Measurements from ENCODE around the gene GLS2.
"Not testable (repeated sequence)": the region's sequence is repeated elsewhere in the genome, so short reads cannot be mapped to it uniquely, and the experiment has no call there.

Gene GLS2

GRCh38 chr12:56493409-56494105, 5.6 kb upstream of the GLS2 start:
- DNase-seq (ENCODE audit: low read depth in 1 of 2, low spot score in 1 of 2), result not testable (repeated sequence)

GRCh38 chr12:56490360-56490759, 2.4 kb upstream of the GLS2 start:
- no peak for DNase-seq (ENCODE audit: low read depth in 1 of 2, low spot score in 1 of 2)

- no peak for DNase-seq (ENCODE audit: low read depth in 1 of 2, low spot score in 1 of 2)
Observed at GRCh38 chr12:56487448-56488040, 417 bp downstream of the GLS2 start.

GRCh38 chr12:56486694-56487093, 1.3 kb downstream of the GLS2 start:
- DNase-seq (ENCODE audit: low read depth in 1 of 2, low spot score in 1 of 2), result no peak

- no peak for DNase-seq (ENCODE audit: low read depth in 1 of 2, low spot score in 1 of 2)
Observed at GRCh38 chr12:56484566-56484965, 3.4 kb downstream of the GLS2 start.

GRCh38 chr12:56479625-56480024, 8.3 kb downstream of the GLS2 start:
- DNase-seq (ENCODE audit: low read depth in 1 of 2, low spot score in 1 of 2), result no peak

- no peak for DNase-seq (ENCODE audit: low read depth in 1 of 2, low spot score in 1 of 2)
Observed at GRCh38 chr12:56477521-56478225, 10.3 kb downstream of the GLS2 start.

GRCh38 chr12:56476972-56477432, 11.0 kb downstream of the GLS2 start:
- DNase-seq (ENCODE audit: low read depth in 1 of 2, low spot score in 1 of 2), result no peak

- no peak for DNase-seq (ENCODE audit: low read depth in 1 of 2, low spot score in 1 of 2)
Observed at GRCh38 chr12:56476143-56476542, 11.8 kb downstream of the GLS2 start.

- DNase-seq (ENCODE audit: low read depth in 1 of 2, low spot score in 1 of 2), result no peak
Observed at GRCh38 chr12:56474389-56474788, 13.6 kb downstream of the GLS2 start.

- DNase-seq (ENCODE audit: low read depth in 1 of 2, low spot score in 1 of 2), result no peak
Observed at GRCh38 chr12:56469007-56469930, 18.7 kb downstream of the GLS2 start.

GRCh38 chr12:56468216-56469006, 19.6 kb downstream of the GLS2 start, which contains the start of gene SPRYD4:
SPRYD4 (plus strand) TSS chr12:56468578; CDS start chr12:56468592, 14 bp downstream.
- peak; percentile 89 to 93 for DNase-seq (ENCODE audit: low read depth in 1 of 2, low spot score in 1 of 2)

GRCh38 chr12:56462565-56462964, 25.4 kb downstream of the GLS2 start:
- DNase-seq (ENCODE audit: low read depth in 1 of 2, low spot score in 1 of 2), result no peak

- DNase-seq (ENCODE audit: low read depth in 1 of 2, low spot score in 1 of 2), result no peak
Observed at GRCh38 chr12:56461235-56462159, 26.5 kb downstream of the GLS2 start.

- no peak for DNase-seq (ENCODE audit: low read depth in 1 of 2, low spot score in 1 of 2)
Observed at GRCh38 chr12:56457817-56458216, 30.1 kb downstream of the GLS2 start.

- no peak for DNase-seq (ENCODE audit: low read depth in 1 of 2, low spot score in 1 of 2)
Observed at GRCh38 chr12:56454557-56454956, 33.4 kb downstream of the GLS2 start, which contains the start of gene MIP. MIP (minus strand) TSS chr12:56454657; CDS start chr12:56454613, 44 bp downstream.

GRCh38 chr12:56451147-56451546, 36.8 kb downstream of the GLS2 start:
- DNase-seq (ENCODE audit: low read depth in 1 of 2, low spot score in 1 of 2), result no peak

GRCh38 chr12:56450241-56450640, 37.7 kb downstream of the GLS2 start:
- DNase-seq (ENCODE audit: low read depth in 1 of 2, low spot score in 1 of 2), result no peak

- DNase-seq (ENCODE audit: low read depth in 1 of 2, low spot score in 1 of 2), result no peak
Observed at GRCh38 chr12:56449622-56449984, 38.4 kb downstream of the GLS2 start.

Measured in activated CD4-positive, alpha-beta T cell treated with anti-CD3 and anti-CD28 coated beads, Interleukin-2, amount 50 U/mL, for 24 hours (primary cell).